K562 (cell line): Measurements from ENCODE around the gene NTRK2. TPM values are rescaled to one million over a fixed set of nuclear protein-coding genes. Genes with fewer than 3 reads are reported as not detected.

ENCODE experiments used
- ADNP ChIP-seq: fragments of 200-800 bp; sonication (Bioruptor generic); IDR thresholded peaks from 2 replicates; pipeline ENCODE4 v1.6.1; 2016; ENCODE audit warnings: missing genetic modification characterization, missing compliant biosample characterization
- DPF2 ChIP-seq: fragments of 450-650 bp; IDR thresholded peaks from 2 replicates; pipeline ENCODE4 v1.6.1; 2016
- JUN ChIP-seq, 2 experiments: sonication (generic) in 1 of 2; formaldehyde crosslinking in 1 of 2; IDR thresholded peaks; 2 replicates each; pipeline versions ENCODE4 v1.6.1 to v1.8.0; 2012 to 2022; ENCODE audit warnings: borderline replicate concordance in 2 of 2, mild to moderate bottlenecking in 2 of 2, improper control_type of control experiment in 1 of 2, low read depth in 1 of 2, low read length in 1 of 2, missing genetic modification reagents in 1 of 2
- MNT ChIP-seq, 2 experiments: fragments of 450-650 bp; conservative IDR thresholded peaks; 2 replicates each; pipeline ENCODE4 v1.6.1; 2017; ENCODE audit warnings: mild to moderate bottlenecking in 2 of 2, moderate library complexity in 2 of 2
- REST ChIP-seq, 2 experiments: fragments of 450-650 bp; formaldehyde crosslinking in 1 of 2; IDR thresholded peaks; 2 replicates each; pipeline versions ENCODE4 v1.4.0 to v1.6.1; 2014 to 2020; ENCODE audit warnings: mild to moderate bottlenecking in 2 of 2, borderline replicate concordance in 1 of 2, low read depth in 1 of 2
- SRSF3 ChIP-seq: fragments of 200-400 bp; formaldehyde crosslinking; IDR thresholded peaks from 2 replicates; pipeline ENCODE4 v1.6.1; 2016; ENCODE audit warnings: mild to moderate bottlenecking, low read length, moderate library complexity; ENCODE audit not compliant: insufficient read depth
- ZNF174 ChIP-seq: fragments of 250-450 bp; sonication (Bioruptor Pico); IDR thresholded peaks from 2 replicates; pipeline ENCODE4 v1.4.0; 2020; ENCODE audit warnings: mild to moderate bottlenecking
- polyA plus RNA-seq, 8 experiments: library from polyadenylated mRNA; depleted of rRNA in 4 of 8; stranded (reverse) in 5 of 8; unstranded in 3 of 8; fragments of >200 nt; fragmentation: Nextera tagmentation in 2 of 8; fragmentation: Illumina TruSeq in 1 of 8; extraction: Ambion mirVana in 2 of 8; extraction: Trizol in 1 of 8; gene quantifications; 2 replicates each; pipeline versions ENCODE4 v1.2.1 to v1.2.3, GENCODE V29; 2011 to 2014; ENCODE audit warnings: inconsistent platforms in 1 of 8, missing spikeins in 1 of 8
- total RNA-seq, 7 experiments: library from RNA; depleted of rRNA in 6 of 7; stranded (reverse); fragments of >200 nt in 6 of 7; fragmentation: Illumina TruSeq in 2 of 7; extraction: Trizol in 2 of 7; gene quantifications; 2 replicates each; pipeline versions ENCODE4 v1.2.1 to v1.2.3, GENCODE V29; 2011 to 2021; ENCODE audit warnings: low replicate concordance in 1 of 7
- TF ChIP-seq, protein P1 (sequence below): sonication (generic); formaldehyde crosslinking; IDR thresholded peaks from 2 replicates; pipeline ENCODE4 v1.8.0; 2022; ENCODE audit warnings: mild to moderate bottlenecking, missing genetic modification reagents

NTRK2 gene
- total and polyA plus RNA-seq, 9 of the 15 experiments (the other 6 are each of a cell fraction or from before 2014, with no cell fraction given) = not detected

- no peak for TF ChIP-seq REST (IDR thresholded peaks at IDR 0.05; ENCODE audit: borderline replicate concordance)
- TF ChIP-seq REST (CRISPR knock-in tag; IDR thresholded peaks at IDR 0.05; ENCODE audit: low read depth) = no peak
- TF ChIP-seq, protein P1, sequence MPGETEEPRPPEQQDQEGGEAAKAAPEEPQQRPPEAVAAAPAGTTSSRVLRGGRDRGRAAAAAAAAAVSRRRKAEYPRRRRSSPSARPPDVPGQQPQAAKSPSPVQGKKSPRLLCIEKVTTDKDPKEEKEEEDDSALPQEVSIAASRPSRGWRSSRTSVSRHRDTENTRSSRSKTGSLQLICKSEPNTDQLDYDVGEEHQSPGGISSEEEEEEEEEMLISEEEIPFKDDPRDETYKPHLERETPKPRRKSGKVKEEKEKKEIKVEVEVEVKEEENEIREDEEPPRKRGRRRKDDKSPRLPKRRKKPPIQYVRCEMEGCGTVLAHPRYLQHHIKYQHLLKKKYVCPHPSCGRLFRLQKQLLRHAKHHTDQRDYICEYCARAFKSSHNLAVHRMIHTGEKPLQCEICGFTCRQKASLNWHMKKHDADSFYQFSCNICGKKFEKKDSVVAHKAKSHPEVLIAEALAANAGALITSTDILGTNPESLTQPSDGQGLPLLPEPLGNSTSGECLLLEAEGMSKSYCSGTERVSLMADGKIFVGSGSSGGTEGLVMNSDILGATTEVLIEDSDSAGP (CRISPR knock-in tag) = no peak
- TF ChIP-seq SRSF3 = no peak
- TF ChIP-seq ZNF174 = no peak
- TF ChIP-seq ADNP = no peak
- no peak for TF ChIP-seq DPF2
- TF ChIP-seq MNT (conservative IDR thresholded peaks at IDR 0.05) = no peak
- TF ChIP-seq JUN (IDR thresholded peaks at IDR 0.05; ENCODE audit: borderline replicate concordance, low read depth, low read length) = no peak
- TF ChIP-seq JUN (CRISPR knock-in tag; IDR thresholded peaks at IDR 0.05; ENCODE audit: borderline replicate concordance) = no peak
- TF ChIP-seq, all 486 proteins: peak for 0
These were observed 72.7 kb downstream of the NTRK2 start (continued) for GRCh38 chr9:84742261-84742660.
